Spleen (tissue), 11 donors: ENCODE data around the gene LEF1. TPM values are rescaled to one million over a fixed set of nuclear protein-coding genes. Genes with fewer than 3 reads are reported as not detected.

Experiments used
- DNase-seq: peaks from one replicate; pipeline ENCODE4 v3.0.0-alpha.2; 2020
- H3K27ac ChIP-seq, 8 donors: fragments of 200-600 bp; sonication (generic) in 7 of 8; 1 replicate in 4 of 8; 2 replicates in 4 of 8; pipeline versions ENCODE4 v1.5.0 to v1.8.0; 2016 to 2021; ENCODE audit warnings: inconsistent platforms in 4 of 8, mild to moderate bottlenecking in 4 of 8, moderate library complexity in 1 of 8
- H3K27me3 ChIP-seq, 7 donors: fragments of 200-600 bp; sonication (generic) in 6 of 7; replicated peaks in 1 of 7; 1 replicate in 4 of 7; 2 replicates in 3 of 7; pipeline versions ENCODE4 v1.5.0 to v1.8.0; 2016 to 2021; ENCODE audit warnings: inconsistent platforms in 3 of 7, mild to moderate bottlenecking in 1 of 7
- H3K36me3 ChIP-seq, 6 donors: fragments of 200-600 bp; sonication (generic) in 5 of 6; 1 replicate in 4 of 6; 2 replicates in 2 of 6; pipeline versions ENCODE4 v1.5.0 to v1.8.0; 2016 to 2021; ENCODE audit warnings: inconsistent platforms in 2 of 6
- H3K4me1 ChIP-seq, 6 donors: fragments of 200-600 bp; sonication (generic) in 5 of 6; 1 replicate in 3 of 6; 2 replicates in 3 of 6; pipeline versions ENCODE4 v1.5.0 to v1.8.0; 2016 to 2021; ENCODE audit warnings: inconsistent platforms in 3 of 6
- H3K4me3 ChIP-seq, 8 donors: fragments of 200-600 bp; sonication (generic) in 7 of 8; 1 replicate in 4 of 8; 2 replicates in 4 of 8; pipeline versions ENCODE4 v1.5.0 to v1.8.0; 2016 to 2021; ENCODE audit warnings: inconsistent platforms in 4 of 8, mild to moderate bottlenecking in 4 of 8, moderate library complexity in 2 of 8
- H3K9me3 ChIP-seq, 8 donors: fragments of 200-600 bp; sonication (generic) in 7 of 8; 1 replicate in 4 of 8; 2 replicates in 4 of 8; pipeline versions ENCODE4 v1.5.0 to v1.8.0; 2016 to 2021; ENCODE audit warnings: inconsistent platforms in 4 of 8
- POLR2A ChIP-seq, 3 donors: fragments of 450-650 bp; IDR thresholded peaks; one replicate each; pipeline ENCODE4 v1.5.1; 2017; ENCODE audit warnings: antibody characterized with exemption in 3 of 3, mild to moderate bottlenecking in 1 of 3
- POLR2AphosphoS5 ChIP-seq, 3 donors: sonication (generic); formaldehyde crosslinking; IDR thresholded peaks; one replicate each; pipeline ENCODE4 v1.5.1; 2017; ENCODE audit warnings: antibody characterized with exemption in 3 of 3
- WGBS, 5 donors: extraction: QIAGEN DNeasy Blood & Tissue Kit in 3 of 5; methylation state at CpG; one replicate each; pipeline versions ENCODE4 v1.1.5 to v1.1.7; 2013 to 2018; 5-methylcytosine and 5-hydroxymethylcytosine counted together
- intact Hi-C: fragments of 100-400 bp; cut with DNase I; formaldehyde crosslinking; loops from one replicate; pipeline ENCODE4 v1.15.0; 2023; ENCODE audit warnings: low total_unique reads
- polyA plus RNA-seq, 3 donors: library from polyadenylated mRNA; stranded (reverse); fragments of 200-250 nt; gene quantifications; one replicate each; pipeline ENCODE4 v1.2.1, GENCODE V29; 2013
- total RNA-seq, 7 donors: library from RNA; depleted of rRNA in 3 of 7; stranded (reverse); fragments of >200 nt in 3 of 7; fragmentation: NEBNext Ultra II Directional in 4 of 7; extraction: Animal tissue kit (Norgen Biotek cat#: 25700) in 4 of 7; gene quantifications; one replicate each; pipeline versions ENCODE4 v1.1.0 to v1.2.1, GENCODE V29; 2016 to 2021
- TF ChIP-seq, protein P1 (sequence below), 11 experiments: fragments of 200-600 bp in 7 of 11; fragments of 450-650 bp in 4 of 11; sonication (generic) in 4 of 11; IDR thresholded peaks in 8 of 11; conservative IDR thresholded peaks in 3 of 11; 1 replicate in 7 of 11; 2 replicates in 4 of 11; pipeline versions ENCODE4 v1.4.0 to v1.8.0; 2016 to 2021; ENCODE audit warnings: antibody characterized with exemption in 11 of 11, inconsistent platforms in 4 of 11, mild to moderate bottlenecking in 1 of 11
- donor health status: healthy with polysubstance abuse.
- donor health status: DM: no; HTN: no; CAD: no; lungs with moderate emphysema.
- donor health status: DM: no; HTN: no; CAD: no.
- donor health status: Bipolar disorder and iron deficiency.
- donor health status: healthy.
- donor health status: DM: no; HTN: no; CAD: no.
- donor health status: DM: yes; HTN: yes; CAD: no.

LEF1 gene
- total and polyA plus RNA-seq, 10 donors = 7.8 to 55.4 (median 33.9) TPM

DNA sequence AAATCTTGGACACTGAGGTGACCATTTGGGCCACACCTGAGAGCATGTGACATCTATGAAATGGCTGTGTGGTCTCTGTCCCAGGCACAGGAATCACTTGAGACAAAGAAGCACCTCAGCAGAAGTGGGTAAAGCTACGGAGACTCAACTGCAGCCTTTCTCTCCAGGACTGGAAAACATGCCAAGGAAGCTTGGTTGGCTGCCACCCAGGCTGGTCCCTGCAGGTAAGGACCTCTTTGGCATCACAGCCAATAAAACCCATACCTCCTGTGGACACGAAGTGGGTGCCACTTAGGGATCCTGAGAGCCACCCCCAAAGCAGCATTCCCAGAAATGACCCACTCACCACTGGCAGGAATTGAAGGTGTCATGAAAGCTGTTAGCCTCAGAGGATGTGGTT is 74.6 kb downstream of the LEF1 start:
- DNase-seq = no peak
- Histone ChIP-seq H3K4me3 (no peak overlapping the region), H3K9me3 (no peaks in the 10 kb centered on the region), H3K27ac (no peak overlapping the region), H3K27me3 (no peaks in the 10 kb centered on the region), H3K4me1 (no peaks in the 10 kb centered on the region), H3K36me3 (no peaks in the 10 kb centered on the region)
- intact Hi-C loops = no loop called here
- WGBS, 5 donors = 64 to 100% (median 89%) methylated on average over 1 to 2 of the region's 2 CpGs
- TF ChIP-seq, protein P1, sequence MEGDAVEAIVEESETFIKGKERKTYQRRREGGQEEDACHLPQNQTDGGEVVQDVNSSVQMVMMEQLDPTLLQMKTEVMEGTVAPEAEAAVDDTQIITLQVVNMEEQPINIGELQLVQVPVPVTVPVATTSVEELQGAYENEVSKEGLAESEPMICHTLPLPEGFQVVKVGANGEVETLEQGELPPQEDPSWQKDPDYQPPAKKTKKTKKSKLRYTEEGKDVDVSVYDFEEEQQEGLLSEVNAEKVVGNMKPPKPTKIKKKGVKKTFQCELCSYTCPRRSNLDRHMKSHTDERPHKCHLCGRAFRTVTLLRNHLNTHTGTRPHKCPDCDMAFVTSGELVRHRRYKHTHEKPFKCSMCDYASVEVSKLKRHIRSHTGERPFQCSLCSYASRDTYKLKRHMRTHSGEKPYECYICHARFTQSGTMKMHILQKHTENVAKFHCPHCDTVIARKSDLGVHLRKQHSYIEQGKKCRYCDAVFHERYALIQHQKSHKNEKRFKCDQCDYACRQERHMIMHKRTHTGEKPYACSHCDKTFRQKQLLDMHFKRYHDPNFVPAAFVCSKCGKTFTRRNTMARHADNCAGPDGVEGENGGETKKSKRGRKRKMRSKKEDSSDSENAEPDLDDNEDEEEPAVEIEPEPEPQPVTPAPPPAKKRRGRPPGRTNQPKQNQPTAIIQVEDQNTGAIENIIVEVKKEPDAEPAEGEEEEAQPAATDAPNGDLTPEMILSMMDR (IDR thresholded peaks at IDR 0.05 in 8 of 11, conservative IDR thresholded peaks at IDR 0.05 in 3 of 11) = no peak
- TF ChIP-seq POLR2A (IDR thresholded peaks at IDR 0.05) (no peak), POLR2AphosphoS5 (IDR thresholded peaks at IDR 0.05) (no peak)

DNA sequence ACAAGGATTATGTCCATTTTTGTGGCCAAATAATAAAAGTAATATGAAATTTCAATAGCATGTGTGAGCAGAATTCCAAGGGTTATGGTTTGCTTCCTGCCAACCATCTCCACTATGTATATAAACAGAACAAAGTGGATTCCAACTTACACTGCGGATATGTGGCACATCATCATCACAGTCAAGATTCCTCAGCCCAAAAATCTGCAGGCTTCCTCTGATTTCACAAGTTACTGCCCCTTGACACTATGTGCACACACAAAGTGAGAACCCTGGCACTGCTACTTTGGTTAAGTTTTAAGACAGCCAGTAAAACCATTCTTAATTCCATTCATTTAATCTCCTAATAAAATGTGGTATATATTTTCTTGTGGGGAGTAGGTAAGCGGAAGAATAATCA is 76.4 kb downstream of the LEF1 start:
- Histone ChIP-seq H3K4me1 (no peaks in the 10 kb centered on the region), H3K27me3 (no peaks in the 10 kb centered on the region), H3K9me3 (no peaks in the 10 kb centered on the region), H3K27ac (no peak overlapping the region), H3K36me3 (no peaks in the 10 kb centered on the region), H3K4me3 (no peak overlapping the region)
- no peak for TF ChIP-seq POLR2A (IDR thresholded peaks at IDR 0.05)
- TF ChIP-seq POLR2AphosphoS5 (IDR thresholded peaks at IDR 0.05) = no peak
- TF ChIP-seq, protein P1 (IDR thresholded peaks at IDR 0.05 in 8 of 11, conservative IDR thresholded peaks at IDR 0.05 in 3 of 11) = no peak
- WGBS, 5 donors = 89 to 95% (median 93%) methylated on average over 2 of the region's 2 CpGs
- no peak for DNase-seq
- intact Hi-C loops = no loop called here

DNA sequence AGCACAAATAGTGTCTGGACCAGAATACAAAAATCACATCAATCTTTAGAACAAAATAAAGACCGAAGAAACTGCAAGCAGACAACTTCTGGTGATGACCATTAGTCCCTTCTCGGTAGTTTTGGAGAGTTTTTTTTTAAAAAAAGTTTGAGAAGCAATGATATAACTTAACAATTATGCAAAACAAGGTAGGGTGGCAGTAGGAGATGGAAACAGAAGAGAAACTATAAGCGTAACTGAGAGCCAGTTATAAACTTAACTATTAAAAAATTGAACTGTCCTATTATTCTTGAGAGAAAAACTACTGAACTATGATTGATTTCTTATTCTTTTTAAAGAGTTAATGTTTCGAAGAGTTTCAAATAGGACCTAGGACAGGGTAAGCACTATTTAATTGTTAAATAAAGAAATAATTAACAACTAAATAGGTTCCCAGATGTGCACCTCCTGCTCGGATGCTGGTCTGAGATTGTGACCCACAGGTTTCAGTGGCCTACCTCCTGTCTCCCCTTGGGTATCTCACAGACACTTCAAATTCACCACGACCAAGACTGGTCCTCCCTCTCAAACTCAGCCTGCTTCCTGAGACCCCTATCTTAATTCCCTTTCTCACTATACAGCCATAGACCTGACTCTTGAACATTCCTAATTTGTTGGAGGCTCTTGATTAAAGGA is 81.3 kb downstream of the LEF1 start:
- no peak overlapping the region for H3K27ac ChIP-seq
- H3K4me1 ChIP-seq = no peaks in the 10 kb centered on the region
- no peaks in the 10 kb centered on the region for H3K36me3 ChIP-seq

DNA sequence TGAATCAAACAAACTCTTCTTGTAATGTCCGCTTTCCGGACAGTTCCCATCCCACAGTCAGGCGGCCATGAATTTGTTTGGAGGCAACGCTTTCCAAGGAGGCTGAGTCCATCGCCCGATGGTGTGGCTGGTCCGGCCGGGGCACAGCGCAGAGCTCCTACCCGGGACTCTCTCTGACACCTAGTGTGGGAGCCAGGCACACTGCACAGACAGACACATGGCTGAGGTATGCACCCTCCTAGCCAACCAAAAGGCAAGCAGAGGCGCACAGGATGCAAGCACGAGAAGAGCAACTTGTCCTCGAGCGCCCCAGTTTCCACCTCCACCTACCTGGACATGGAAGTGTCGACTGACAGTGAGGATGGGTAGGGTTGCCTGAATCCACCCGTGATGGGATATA is 87.5 kb downstream of the LEF1 start:
- TF ChIP-seq, protein P1 (IDR thresholded peaks at IDR 0.05 in 8 of 11, conservative IDR thresholded peaks at IDR 0.05 in 3 of 11) = no peak
- TF ChIP-seq POLR2A (IDR thresholded peaks at IDR 0.05) (no peak), POLR2AphosphoS5 (IDR thresholded peaks at IDR 0.05) (no peak)
- Histone ChIP-seq H3K4me1 (no peaks in the 10 kb centered on the region), H3K4me3 (no peak overlapping the region), H3K27me3 (no peaks in the 10 kb centered on the region), H3K36me3 (no peaks in the 10 kb centered on the region), H3K9me3 (no peaks in the 10 kb centered on the region), H3K27ac (no peak overlapping the region)
- no peak for DNase-seq
- 90 to 96% (median 91%) methylated on average over 16 of the region's 16 CpGs for WGBS, 5 donors
- intact Hi-C loops = no loop called here

More for the DNA sequence above, 81.3 kb downstream of the LEF1 start:
- H3K4me3 ChIP-seq = no peak overlapping the region
- no peaks in the 10 kb centered on the region for H3K27me3 ChIP-seq
- DNase-seq = no peak
- H3K9me3 ChIP-seq = no peaks in the 10 kb centered on the region
- TF ChIP-seq POLR2A (IDR thresholded peaks at IDR 0.05) = no peak
- no peak for TF ChIP-seq POLR2AphosphoS5 (IDR thresholded peaks at IDR 0.05)
- TF ChIP-seq, protein P1 (IDR thresholded peaks at IDR 0.05 in 8 of 11, conservative IDR thresholded peaks at IDR 0.05 in 3 of 11) = no peak
- intact Hi-C loops = no loop called here
- WGBS, 5 donors = 81 to 88% (median 86%) methylated on average over 6 of the region's 6 CpGs
